ENCODE measurements around the gene SUN2. TPM values are rescaled to one million over a fixed set of nuclear protein-coding genes. Genes with fewer than 3 reads are reported as not detected.

The SUN2 gene
- total and polyA plus RNA-seq, 9 of the 15 experiments (the other 6 are each of a cell fraction or from before 2014, with no cell fraction given), result 0.11 to 42.6 (median 16.7) TPM

- no peak for TF ChIP-seq SAP30 (IDR thresholded peaks at IDR 0.05; ENCODE audit: borderline replicate concordance, insufficient read depth, low read depth, low read length, poor library complexity, severe bottlenecking)
- TF ChIP-seq MAZ (CRISPR knock-in tag; conservative IDR thresholded peaks at IDR 0.05 in 1 of 2, IDR thresholded peaks at IDR 0.05 in 1 of 2), result peak; percentile 85
- 0 out of 4 replicates have a peak, but pooled peaks of 1 of the 2 experiments have one; percentile 22 for TF ChIP-seq TEAD1 (CRISPR knock-in tag; IDR thresholded peaks at IDR 0.05)
- TF ChIP-seq, protein P1, sequence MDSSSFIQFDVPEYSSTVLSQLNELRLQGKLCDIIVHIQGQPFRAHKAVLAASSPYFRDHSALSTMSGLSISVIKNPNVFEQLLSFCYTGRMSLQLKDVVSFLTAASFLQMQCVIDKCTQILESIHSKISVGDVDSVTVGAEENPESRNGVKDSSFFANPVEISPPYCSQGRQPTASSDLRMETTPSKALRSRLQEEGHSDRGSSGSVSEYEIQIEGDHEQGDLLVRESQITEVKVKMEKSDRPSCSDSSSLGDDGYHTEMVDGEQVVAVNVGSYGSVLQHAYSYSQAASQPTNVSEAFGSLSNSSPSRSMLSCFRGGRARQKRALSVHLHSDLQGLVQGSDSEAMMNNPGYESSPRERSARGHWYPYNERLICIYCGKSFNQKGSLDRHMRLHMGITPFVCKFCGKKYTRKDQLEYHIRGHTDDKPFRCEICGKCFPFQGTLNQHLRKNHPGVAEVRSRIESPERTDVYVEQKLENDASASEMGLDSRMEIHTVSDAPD (CRISPR knock-in tag; IDR thresholded peaks at IDR 0.05), result no peak
- no peak for TF ChIP-seq NFE2L1 (tag; IDR thresholded peaks at IDR 0.05; ENCODE audit: borderline replicate concordance, low read depth)
- TF ChIP-seq PCBP2 (IDR thresholded peaks at IDR 0.05; ENCODE audit: low read depth, low read length, poor library complexity, severe bottlenecking), result no peak
- TF ChIP-seq SIX5 (IDR thresholded peaks at IDR 0.05; ENCODE audit: borderline replicate concordance in 1 of 2, insufficient read depth in 1 of 2, low read depth in 1 of 2, low read length in 2 of 2), result no peak
- TF ChIP-seq KDM2B (CRISPR knock-in tag; IDR thresholded peaks at IDR 0.05), result no peak
- TF ChIP-seq NKRF (IDR thresholded peaks at IDR 0.05; ENCODE audit: borderline replicate concordance), result no peak
- TF ChIP-seq TCF7 (IDR thresholded peaks at IDR 0.05; ENCODE audit: borderline replicate concordance), result no peak
- no peak for TF ChIP-seq HMG20A (CRISPR knock-in tag; conservative IDR thresholded peaks at IDR 0.05)
- no peak for TF ChIP-seq TAF9B (IDR thresholded peaks at IDR 0.05; ENCODE audit: partially characterized antibody)
- TF ChIP-seq CBX8 (IDR thresholded peaks at IDR 0.05; ENCODE audit: borderline replicate concordance, extremely low read depth, low read depth, low read length, poor library complexity, severe bottlenecking), result no peak
- TF ChIP-seq PHB2 (IDR thresholded peaks at IDR 0.05; ENCODE audit: low read depth), result no peak
Measured at GRCh38 chr22:38755155-38755910, 465 bp downstream of the SUN2 start (continued).
